ENCODE data around the gene C1orf210. TPM values are rescaled to one million over a fixed set of nuclear protein-coding genes. Genes with fewer than 3 reads are reported as not detected.

The C1orf210 gene
- total and polyA plus RNA-seq, 2 experiments from 2014 or later: not detected

DNA sequence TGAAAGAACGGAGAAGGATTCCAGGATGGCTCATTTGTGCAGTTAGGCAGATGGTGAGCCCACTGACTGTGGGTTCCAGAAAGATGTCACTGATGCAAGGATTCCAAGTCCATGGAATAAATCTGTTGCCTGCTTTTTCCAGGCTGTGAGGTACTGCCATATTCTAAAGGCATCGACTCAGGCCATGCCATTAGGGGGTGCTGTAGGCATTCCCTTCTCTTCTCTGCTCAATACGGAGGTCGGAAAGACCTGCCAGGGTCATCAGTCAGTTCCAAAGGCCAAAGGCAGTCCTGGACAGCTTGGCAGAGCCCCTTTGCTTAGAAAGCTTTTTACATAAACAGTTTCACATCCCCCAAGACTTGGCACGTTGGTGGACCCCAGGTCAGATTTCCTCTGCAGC, 47.3 kb downstream of the C1orf210 start:
- Histone ChIP-seq H3K4me3 (no peak overlapping the region), H3K27me3 (replicated peaks; ENCODE audit: insufficient read depth) (no peaks in the 10 kb centered on the region), H3K79me2 (ENCODE audit: insufficient read depth) (no peaks in the 10 kb centered on the region), H3K9me3 (ENCODE audit: low read depth) (no peaks in the 10 kb centered on the region), H3K36me3 (ENCODE audit: low read depth) (no peaks in the 10 kb centered on the region), H3K9ac (no peak overlapping the region), H3K4me1 (ENCODE audit: insufficient read depth) (no peaks in the 10 kb centered on the region), H3K27ac (no peak overlapping the region), H3K9me2 (ENCODE audit: insufficient read depth) (no peaks in the 10 kb centered on the region), H2AFZ (no peak overlapping the region), H4K20me1 (ENCODE audit: insufficient read depth) (no peaks in the 10 kb centered on the region), H3F3A (ENCODE audit: insufficient read depth) (no peaks in the 10 kb centered on the region), H3K4me2 (ENCODE audit: unreplicated experiment) (no peak overlapping the region)
- DNase-seq: peak; percentile 77
- TF ChIP-seq EZH2 (IDR thresholded peaks at IDR 0.05; ENCODE audit: insufficient read depth, poor library complexity, severe bottlenecking): no peak
- TF ChIP-seq EZH2phosphoT487 (IDR thresholded peaks at IDR 0.05; ENCODE audit: insufficient read depth, low read depth): no peak
- WGBS, 2 experiments (ENCODE audit: low coverage in 1 of 2, low lambda C conversion rate in 2 of 2, missing lambda C conversion rate in 2 of 2): 6 to 7% methylated on average over 5 of the region's 5 CpGs
- in situ Hi-C loops (cut with MboI): loop anchor here (25.0 kb wide), 2 partner anchors 424 to 699 kb away; partner anchors contain the start of genes ARTN, IPO13 and KDM4A

DNA sequence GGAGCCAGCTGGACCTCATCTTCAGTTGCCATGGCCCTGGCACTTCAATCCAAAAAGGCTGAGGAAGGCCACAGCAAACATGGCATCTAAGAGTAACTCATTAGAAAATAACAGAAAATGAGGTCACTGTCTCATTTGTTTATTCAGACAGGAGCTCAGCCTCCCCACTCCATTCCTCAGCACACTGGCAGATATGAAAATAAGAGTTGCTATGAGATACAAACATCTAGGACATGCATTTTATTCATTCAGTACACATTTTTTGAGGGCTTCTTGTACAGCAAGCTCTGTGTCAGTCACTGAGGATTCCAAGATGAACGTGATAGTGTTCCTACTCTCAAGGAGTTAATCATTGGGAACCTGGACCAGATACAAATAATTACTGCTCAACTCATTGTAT, 48.3 kb downstream of the C1orf210 start:
- no peaks in the 10 kb centered on the region for H4K20me1 ChIP-seq (ENCODE audit: insufficient read depth)
- no peak overlapping the region for H3K27ac ChIP-seq
- H3K9me2 ChIP-seq (ENCODE audit: insufficient read depth): no peaks in the 10 kb centered on the region
- DNase-seq: peak; percentile 27
- no peak overlapping the region for H3K4me2 ChIP-seq (ENCODE audit: unreplicated experiment)
- no peak overlapping the region for H3K4me3 ChIP-seq
- H3K27me3 ChIP-seq (replicated peaks; ENCODE audit: insufficient read depth): no peaks in the 10 kb centered on the region
- 0 out of 2 replicates have a peak, but pooled peaks cover 7% of the 10 kb centered on the region for H3F3A ChIP-seq (ENCODE audit: insufficient read depth)
- no peak overlapping the region for H3K9ac ChIP-seq
- TF ChIP-seq EZH2 (IDR thresholded peaks at IDR 0.05; ENCODE audit: insufficient read depth, poor library complexity, severe bottlenecking) (no peak), EZH2phosphoT487 (IDR thresholded peaks at IDR 0.05; ENCODE audit: insufficient read depth, low read depth) (no peak)
- H3K4me1 ChIP-seq (ENCODE audit: insufficient read depth): peaks cover 8% of the 10 kb centered on the region
- WGBS, 2 experiments (ENCODE audit: low coverage in 1 of 2, low lambda C conversion rate in 2 of 2, missing lambda C conversion rate in 2 of 2): 77 to 80% methylated on average over 1 of the region's 1 CpG
- in situ Hi-C loops (cut with MboI): loop anchor here (25.0 kb wide), 2 partner anchors 425 to 700 kb away; partner anchors contain the start of genes ARTN, IPO13 and KDM4A
- no peaks in the 10 kb centered on the region for H3K36me3 ChIP-seq (ENCODE audit: low read depth)
- no peak overlapping the region for H2AFZ ChIP-seq
- no peaks in the 10 kb centered on the region for H3K79me2 ChIP-seq (ENCODE audit: insufficient read depth)
- no peaks in the 10 kb centered on the region for H3K9me3 ChIP-seq (ENCODE audit: low read depth)

DNA sequence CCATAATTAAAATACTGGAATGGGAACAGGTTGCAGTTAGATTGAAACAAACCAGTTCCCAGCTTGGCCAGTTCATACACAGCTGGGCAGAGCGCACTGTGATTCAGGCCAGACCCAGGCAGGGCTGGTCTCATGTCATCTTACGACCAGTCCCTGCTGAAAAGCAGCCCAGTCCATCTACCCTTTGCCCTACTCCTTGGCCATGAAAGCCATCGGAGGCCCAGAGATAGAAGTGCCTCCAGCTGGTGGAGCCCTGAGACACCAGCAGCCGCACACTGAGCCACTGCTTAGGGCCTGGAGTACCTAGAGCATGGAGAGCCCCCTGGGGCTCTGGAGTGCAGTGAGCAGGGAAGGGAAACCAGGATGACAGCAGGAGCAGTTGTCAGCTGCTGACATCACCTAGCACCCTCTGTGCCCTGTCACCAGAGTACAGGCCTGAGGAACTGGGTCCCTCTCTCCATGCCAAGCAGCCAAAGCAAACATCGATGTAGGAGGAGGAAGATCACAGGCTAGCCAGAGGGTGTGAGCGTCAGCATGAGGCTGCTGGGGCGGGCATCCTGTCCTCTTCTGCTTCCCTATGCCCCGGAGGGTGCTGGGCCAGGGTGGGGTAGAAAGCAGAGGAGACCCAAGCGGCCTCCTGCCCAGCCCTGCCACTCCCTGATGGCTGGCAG, 49.8 kb downstream of the C1orf210 start:
- no peak overlapping the region for H2AFZ ChIP-seq
- no peaks in the 10 kb centered on the region for H3K9me2 ChIP-seq (ENCODE audit: insufficient read depth)
- 0 out of 2 replicates have a peak, but pooled peaks cover 8% of the 10 kb centered on the region for H3F3A ChIP-seq (ENCODE audit: insufficient read depth)
- no peak overlapping the region for H3K4me2 ChIP-seq (ENCODE audit: unreplicated experiment)
- H3K79me2 ChIP-seq (ENCODE audit: insufficient read depth): no peaks in the 10 kb centered on the region
- H3K27ac ChIP-seq: no peak overlapping the region
- in situ Hi-C loops (cut with MboI): loop anchor here (25.0 kb wide), 2 partner anchors 427 to 702 kb away; partner anchors contain the start of genes ARTN, IPO13 and KDM4A
- no peaks in the 10 kb centered on the region for H4K20me1 ChIP-seq (ENCODE audit: insufficient read depth)
- no peak for DNase-seq
- no peaks in the 10 kb centered on the region for H3K36me3 ChIP-seq (ENCODE audit: low read depth)
- H3K9me3 ChIP-seq (ENCODE audit: low read depth): no peaks in the 10 kb centered on the region
- no peak for TF ChIP-seq EZH2phosphoT487 (IDR thresholded peaks at IDR 0.05; ENCODE audit: insufficient read depth, low read depth)
- no peak for TF ChIP-seq EZH2 (IDR thresholded peaks at IDR 0.05; ENCODE audit: insufficient read depth, poor library complexity, severe bottlenecking)
- H3K27me3 ChIP-seq (replicated peaks; ENCODE audit: insufficient read depth): no peaks in the 10 kb centered on the region
- H3K9ac ChIP-seq: no peak overlapping the region
- no peak overlapping the region for H3K4me3 ChIP-seq
- 82 to 87% methylated on average over 8 to 9 of the region's 9 CpGs for WGBS, 2 experiments (ENCODE audit: low coverage in 1 of 2, low lambda C conversion rate in 2 of 2, missing lambda C conversion rate in 2 of 2)
- peaks cover 13% of the 10 kb centered on the region for H3K4me1 ChIP-seq (ENCODE audit: insufficient read depth)

DNA sequence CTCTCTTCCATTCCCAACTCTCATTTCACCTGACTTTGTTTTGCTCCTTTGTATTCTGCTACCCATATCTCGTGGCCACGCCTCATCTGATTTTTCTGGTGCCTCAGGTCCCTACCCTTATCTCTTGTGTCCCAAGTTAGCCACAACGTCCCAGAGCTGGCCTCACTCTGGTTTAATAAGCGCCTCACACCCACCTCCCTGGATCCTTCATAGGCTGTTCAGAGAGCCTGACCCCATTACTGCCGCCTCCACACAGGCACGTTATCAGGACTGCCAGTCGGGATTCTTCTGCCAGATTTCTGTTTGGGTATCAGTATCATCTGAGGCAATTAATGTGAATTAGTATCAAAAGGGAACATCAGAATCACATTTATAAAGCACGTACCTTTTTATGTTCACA, 50.3 kb downstream of the C1orf210 start:
- Histone ChIP-seq H3F3A (ENCODE audit: insufficient read depth) (0 out of 2 replicates have a peak, but pooled peaks cover 8% of the 10 kb centered on the region), H3K9ac (no peak overlapping the region), H3K9me3 (ENCODE audit: low read depth) (no peaks in the 10 kb centered on the region), H3K4me1 (ENCODE audit: insufficient read depth) (peaks cover 13% of the 10 kb centered on the region), H3K27me3 (replicated peaks; ENCODE audit: insufficient read depth) (no peaks in the 10 kb centered on the region), H3K9me2 (ENCODE audit: insufficient read depth) (no peaks in the 10 kb centered on the region), H3K36me3 (ENCODE audit: low read depth) (no peaks in the 10 kb centered on the region), H3K4me3 (no peak overlapping the region), H3K4me2 (ENCODE audit: unreplicated experiment) (no peak overlapping the region), H3K79me2 (ENCODE audit: insufficient read depth) (no peaks in the 10 kb centered on the region), H3K27ac (no peak overlapping the region), H2AFZ (no peak overlapping the region), H4K20me1 (ENCODE audit: insufficient read depth) (no peaks in the 10 kb centered on the region)
- TF ChIP-seq EZH2 (IDR thresholded peaks at IDR 0.05; ENCODE audit: insufficient read depth, poor library complexity, severe bottlenecking) (no peak), EZH2phosphoT487 (IDR thresholded peaks at IDR 0.05; ENCODE audit: insufficient read depth, low read depth) (no peak)
- WGBS, 2 experiments (ENCODE audit: low coverage in 1 of 2, low lambda C conversion rate in 2 of 2, missing lambda C conversion rate in 2 of 2): 84 to 88% methylated on average over 8 of the region's 8 CpGs
- in situ Hi-C loops (cut with MboI): loop anchor here (25.0 kb wide), 2 partner anchors 427 to 702 kb away; partner anchors contain the start of genes ARTN, IPO13 and KDM4A
- DNase-seq: no peak
